HG03520 (cell line): ENCODE data around the gene DHRS2.

Experiments used
- ATAC-seq: cut with Tn5 transposase; IDR thresholded peaks from one replicate; pipeline ENCODE4 v1.9.1; 2021; ENCODE audit warnings: mild to moderate bottlenecking, moderate library complexity; ENCODE audit not compliant: unreplicated experiment

Gene DHRS2

DNA sequence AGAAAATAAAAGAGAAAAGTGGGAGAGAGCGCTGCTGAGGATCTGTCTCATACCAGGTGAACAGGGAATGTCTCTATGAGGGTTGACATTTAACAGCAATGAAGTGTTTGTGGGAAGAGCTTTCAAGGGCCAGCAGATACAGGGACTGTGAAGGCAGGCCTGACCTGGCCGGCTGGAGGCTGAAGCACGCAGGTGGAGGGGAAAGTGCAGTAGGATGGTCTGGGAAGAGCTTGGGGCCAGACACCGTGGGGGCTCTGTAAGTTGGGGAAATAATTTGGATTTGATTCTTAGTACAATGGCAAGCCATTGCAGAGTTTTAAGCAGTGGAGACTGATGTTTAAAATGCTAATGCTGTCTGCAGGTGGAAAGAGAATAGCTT, 23.8 kb upstream of the DHRS2 start:
- no peak for ATAC-seq

DNA sequence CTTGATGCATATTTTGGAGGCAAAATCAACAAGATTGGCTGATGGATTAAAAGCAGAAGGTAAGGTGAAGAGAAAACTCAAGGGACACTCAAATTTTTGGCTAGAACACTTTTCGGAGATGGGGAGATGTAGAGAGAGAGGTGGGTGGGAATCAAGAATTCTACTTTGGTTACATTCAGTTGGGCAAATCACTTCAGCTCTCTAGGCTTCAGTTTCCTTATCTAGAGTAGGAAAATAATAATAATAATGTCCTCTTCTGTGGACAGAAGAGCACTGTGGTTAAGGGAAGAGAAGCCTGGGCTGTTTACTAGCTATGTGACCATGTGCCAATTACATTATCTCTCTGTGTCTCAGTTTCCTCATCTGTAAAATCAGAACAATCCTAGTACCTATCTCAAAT, 23.4 kb upstream of the DHRS2 start:
- ATAC-seq: no peak

DNA sequence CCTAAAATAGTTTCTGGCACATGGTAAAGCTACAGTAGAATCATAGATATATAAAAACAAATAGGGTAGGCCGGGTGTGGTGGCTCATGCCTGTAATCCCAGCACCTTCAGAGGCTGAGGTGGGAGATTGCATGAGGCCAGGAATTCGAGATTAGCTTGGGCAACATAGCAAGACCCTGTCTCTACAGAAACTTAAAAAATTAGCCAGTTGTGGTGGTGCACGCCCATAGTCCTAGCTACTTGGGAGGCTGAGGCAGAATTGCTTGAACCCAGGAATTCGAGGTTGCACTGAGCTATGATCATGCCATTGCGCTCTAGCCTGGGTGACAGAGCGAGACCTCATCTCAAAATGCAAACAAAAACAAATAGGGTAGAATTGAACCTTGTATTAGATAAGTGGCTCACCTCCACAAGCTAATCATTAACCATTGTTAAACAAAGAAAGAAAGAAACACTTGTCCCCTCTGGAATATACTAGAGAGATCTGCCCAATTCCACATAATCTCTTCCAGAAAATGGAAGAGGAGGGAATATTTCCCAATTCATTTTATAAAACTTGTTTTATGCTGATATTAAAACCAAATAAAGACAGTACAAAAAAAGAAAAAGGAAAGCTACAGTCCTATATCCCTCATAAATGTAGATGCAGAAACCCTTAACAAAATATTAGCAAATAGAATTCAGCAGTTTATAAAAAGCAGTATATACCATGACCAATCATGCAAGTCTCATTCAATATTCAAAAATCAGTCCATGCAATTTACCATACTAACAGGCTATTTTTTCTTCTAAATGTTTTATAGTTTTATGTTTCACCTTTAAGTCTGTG, 22.7 kb upstream of the DHRS2 start:
- no peak for ATAC-seq

DNA sequence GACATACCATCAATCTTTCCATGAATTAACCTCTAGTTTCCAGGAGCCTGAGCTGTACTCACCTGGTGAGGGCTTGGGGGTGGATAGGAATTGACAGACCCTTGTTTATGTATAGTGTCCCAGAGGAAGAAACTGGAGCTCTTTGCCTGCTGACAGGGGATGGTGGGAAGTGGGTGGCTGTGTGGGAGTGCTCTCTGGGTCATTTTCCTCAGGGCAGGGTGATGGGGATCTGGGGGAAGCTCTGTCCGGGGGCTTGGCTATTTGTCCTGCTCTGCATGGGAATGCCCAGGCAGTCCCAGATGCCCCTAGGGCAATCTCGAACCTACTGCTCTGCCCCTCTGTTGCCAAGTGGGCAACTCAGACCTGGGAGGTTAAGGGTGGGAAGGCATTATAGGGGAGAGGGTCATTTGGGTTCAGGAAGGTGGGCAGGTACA, 21.8 kb upstream of the DHRS2 start:
- no peak for ATAC-seq

DNA sequence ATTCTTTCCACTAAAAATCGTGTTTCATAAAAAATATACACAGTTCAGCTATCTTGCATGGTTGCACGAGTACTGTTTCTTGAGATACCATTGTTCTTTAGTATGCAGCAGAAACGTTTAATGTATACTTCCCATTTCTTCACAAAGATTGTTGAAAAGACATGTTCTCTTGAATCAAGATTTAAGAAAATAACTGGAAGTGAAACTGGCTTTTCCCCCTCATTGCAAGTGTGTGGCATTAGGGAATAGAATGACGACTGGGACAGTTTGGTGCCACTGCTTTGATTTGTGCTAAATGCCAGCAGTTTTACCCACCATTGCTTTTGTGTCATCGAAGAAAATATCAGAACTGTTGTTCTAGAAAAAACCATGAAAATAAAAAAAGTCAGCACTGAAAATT, 20.3 kb upstream of the DHRS2 start:
- no peak for ATAC-seq

DNA sequence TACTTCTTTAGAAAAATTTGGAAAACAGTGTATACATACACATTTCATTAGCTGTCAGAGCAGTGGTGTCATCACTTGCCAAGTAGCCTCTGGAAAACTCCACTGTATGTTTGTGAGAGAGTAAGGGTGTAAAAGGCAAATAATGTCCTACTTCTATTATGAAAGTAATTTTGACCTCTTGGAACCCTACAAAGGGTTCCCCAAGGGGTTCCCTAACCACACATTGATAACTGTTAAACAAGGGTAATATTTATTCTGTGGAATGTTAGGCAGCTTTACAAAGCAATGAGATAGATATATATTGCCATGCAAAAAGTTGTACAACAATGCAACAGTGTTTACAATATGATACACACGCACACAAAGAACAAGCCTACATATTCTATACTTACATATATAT, 18.6 kb upstream of the DHRS2 start:
- no peak for ATAC-seq

DNA sequence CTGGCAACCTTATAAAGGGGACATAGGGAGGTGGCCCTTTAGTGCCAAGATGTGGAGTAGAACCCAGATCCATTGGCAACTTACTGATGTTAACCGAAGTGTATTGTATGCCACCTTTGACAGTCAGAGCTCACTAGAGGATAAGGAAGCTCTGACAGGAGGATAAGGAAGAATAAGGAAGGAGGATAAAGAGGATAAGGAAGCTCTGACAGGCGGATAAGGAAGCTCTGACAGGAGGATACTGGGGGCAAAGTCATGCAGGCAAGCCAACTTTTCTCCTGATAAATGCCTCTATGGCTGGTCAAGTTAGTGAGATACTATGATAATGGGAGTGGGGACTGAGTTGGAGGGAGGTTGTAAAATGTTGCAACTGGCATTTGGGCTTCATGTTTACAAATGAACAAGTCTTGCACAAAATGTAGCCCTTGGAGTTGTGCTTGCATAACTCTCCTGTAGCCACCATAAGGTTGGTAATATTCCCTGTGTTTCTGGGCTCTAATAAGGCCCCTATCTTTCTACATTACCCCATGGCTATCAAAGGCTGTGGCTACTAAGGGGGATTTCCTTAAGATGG, 17.7 kb upstream of the DHRS2 start:
- ATAC-seq: no peak

DNA sequence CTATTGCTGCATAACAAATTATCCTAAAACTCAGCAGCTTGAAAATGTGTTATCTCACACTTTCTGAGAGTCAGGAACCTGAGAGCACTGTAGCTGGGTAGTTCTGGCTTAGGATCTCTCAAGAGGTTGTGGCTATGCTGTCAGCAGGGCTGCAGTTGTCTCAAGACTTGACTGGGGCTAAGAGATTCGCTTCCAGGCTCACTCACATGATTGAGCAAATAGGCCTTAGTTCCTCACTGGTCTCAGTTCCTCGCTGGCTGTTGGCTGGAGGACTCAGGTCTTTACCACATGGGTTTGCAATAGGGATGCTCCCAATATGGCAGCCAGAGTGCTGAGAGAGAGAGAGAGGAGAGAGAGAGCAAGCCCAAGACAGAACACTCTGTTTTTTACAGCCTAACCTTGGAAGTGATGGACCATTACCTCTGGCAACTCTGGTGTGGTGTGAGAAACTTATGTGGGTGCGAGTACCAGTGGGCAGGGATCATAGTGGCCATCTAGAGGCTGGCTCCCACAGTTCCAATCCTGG, 15.9 kb upstream of the DHRS2 start:
- ATAC-seq: no peak

DNA sequence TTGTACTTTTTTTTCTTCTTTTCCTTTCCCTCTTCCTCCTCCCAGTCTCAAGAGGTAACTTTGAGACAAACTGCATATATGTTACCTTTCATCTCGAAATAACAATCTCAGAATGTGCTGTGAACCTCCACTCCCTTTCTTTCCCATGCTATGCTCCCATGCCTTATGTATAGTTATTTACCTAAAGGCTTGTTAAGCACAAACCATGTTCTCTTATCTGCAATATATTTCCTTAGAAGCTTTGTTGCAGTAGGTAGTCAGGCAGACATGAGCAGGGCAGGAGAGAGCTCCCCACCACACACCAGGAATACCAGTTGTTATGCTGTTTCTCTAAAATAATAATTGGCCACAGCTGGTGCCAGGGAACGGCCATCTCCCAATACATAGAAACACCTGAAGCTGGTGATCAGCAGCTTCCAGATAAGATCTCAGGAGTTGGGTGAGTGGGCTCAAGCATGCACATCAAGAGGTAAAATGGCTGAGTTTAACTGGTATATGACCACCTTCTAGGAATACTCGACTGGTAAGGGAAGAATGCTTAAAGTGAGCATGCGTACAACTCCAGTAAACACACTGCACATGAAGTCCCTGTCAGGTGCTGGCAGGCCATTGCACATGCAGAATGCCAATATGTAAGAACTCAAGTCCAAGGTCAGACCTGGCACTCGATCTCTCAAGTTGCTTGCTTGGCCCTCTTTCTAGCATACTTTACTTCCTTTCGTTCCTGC, 14.8 kb upstream of the DHRS2 start:
- no peak for ATAC-seq

DNA sequence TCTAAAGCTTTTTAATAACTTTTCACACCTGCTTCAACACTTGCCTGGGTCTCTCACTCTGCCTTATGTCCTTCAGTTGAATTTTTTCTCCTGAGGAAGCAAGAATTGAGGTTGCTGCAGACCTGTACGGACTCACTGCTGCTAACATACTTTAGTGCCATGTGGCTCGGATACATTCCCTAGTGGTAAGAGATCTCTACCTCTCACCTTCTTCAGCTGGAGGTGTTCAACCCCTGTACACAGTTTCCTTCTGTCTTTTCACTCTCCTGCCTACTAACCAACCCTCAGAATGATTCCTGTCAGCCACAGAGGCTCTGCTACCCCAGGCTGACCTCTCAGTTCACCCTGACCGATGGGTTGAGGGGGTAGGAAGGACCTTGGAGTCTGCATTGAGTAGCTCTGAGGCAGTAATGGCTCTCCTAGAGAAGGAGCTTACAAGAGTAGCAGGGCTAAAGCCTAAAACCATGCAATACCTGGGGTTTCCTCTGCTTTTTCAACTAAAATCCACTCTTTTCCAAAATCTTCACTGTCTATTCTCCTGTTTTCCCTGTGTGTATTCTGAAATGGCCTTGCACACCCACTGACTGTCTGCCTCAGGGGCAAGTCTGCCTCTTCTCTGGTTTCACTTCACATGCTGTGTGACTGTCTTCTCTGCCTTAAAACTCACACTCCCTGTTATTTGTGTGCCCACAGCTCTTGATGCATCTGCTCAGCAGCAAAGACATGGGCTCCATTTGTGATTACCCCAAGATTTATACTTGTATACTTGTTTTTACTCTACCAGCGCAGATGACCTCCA, 14.0 kb upstream of the DHRS2 start:
- ATAC-seq: no peak

DNA sequence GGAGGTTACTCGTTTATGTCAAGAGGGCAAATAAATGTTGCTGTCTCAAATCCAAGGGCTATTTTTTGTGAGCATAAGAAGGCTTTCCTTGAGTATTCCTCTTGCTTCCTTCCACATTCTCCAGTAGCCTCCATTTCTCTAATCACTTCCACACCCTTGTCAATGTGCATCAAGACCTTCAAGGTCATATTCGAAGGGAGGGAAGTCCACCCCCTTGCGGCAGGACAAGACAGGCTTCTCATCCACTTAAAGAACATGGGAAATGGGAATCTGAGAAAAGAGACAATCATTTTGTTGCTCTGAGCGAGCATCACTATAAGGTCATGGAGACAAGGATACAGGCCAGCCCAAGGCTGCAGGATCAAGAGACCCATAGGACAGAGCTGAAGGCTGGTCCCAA, 13.2 kb upstream of the DHRS2 start:
- no peak for ATAC-seq

DNA sequence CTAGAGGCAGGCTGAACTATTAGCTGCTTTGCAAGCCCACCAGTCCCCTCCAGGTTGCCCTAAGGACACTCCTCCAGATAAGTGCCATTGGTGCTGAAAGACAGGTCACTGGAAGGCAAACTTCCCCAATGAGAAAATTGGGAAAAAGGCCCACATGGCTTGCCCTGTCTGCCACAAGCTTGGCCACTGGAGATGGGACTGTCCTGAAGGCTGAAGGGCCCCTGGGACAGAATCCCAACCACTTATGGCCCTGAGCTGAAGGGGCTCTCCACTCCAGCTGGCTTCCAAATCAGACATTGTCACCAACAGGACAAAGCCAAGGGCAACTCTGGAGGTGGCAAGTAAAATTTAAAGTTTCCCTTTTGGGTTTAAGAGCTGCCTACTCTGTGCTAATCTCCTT, 12.2 kb upstream of the DHRS2 start:
- no peak for ATAC-seq

DNA sequence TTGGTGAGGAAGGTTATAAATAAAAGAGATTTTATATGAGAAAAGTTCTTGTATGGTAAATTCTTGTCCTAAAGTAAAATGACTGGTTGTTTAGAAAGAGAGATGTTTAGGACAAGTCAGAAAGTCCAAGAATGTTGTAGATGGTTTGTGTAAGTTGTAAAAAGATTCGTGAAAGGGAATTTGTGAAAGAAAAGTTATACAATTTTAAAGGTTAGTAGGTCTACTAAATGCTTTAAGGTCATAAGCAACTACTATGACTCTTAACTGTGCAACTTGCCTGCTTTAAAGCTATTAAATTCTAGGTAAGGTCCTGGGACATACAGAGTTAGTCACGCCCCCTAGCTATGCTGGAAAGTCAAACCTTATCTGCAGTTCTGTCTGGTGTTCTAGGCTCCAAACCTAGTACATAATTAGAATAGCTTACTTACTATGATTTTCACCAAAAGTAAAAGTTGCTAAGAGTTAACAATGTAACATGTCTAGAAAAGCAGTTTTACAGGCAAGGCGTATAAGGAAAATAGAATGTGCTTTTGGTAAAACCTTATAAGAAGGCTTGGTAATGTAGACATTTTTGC, 11.2 kb upstream of the DHRS2 start:
- no peak for ATAC-seq

DNA sequence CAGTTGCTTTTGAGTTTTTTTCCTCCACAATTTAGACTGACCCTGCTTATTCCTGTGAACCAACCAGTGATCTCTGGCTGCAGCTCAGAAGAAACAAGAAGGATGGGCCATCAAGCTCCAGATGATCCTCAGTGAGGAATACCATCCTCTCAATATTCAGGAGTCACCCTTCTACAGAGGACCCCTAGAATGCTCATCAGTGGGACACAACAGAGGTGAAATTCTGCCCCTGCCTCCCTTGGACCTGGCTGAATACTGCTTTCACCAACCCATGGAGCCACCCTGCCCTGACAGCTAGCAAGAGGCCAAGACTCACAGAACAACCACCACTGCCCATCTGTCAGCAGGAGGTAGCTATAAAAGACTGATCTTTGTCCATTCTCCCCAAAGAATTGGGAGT, 9.2 kb upstream of the DHRS2 start:
- no peak for ATAC-seq

DNA sequence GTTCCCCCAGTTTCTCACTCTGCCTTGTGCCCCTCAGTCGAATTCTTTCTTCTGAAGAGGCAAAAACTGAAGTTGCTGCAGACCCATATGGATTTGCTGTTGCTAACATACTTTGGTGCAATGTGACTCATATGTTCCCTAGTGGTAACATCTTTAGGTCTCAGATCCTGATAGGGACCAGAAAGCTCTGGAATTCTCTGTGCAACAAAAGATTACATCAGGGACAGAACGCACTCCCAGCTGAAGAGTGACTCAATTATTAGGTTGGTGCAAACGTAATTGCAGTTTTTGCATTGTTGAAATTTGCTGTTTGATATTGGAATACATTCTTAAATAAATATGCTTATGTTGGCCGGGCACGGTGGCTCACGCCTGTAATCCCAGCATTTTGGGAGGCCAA, 8.2 kb upstream of the DHRS2 start:
- ATAC-seq: no peak

DNA sequence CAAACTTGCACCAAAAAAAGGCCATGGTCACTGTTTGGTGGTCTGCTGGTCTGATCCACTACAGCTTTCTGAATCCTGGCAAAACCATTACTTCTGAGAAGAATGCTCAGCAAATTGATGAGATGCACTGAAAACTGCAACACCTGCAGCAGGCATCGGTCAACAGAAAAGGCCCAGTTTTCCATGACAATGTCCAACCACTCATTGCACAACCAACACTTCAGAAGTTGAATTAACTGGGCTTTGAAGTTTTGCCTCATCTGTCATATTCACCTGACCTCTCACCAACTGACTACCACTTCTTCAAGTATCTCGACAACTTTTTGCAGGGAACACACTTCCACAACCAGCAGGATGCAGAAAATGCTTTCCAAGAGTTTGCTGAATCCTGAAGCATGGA, 7.0 kb upstream of the DHRS2 start:
- ATAC-seq: no peak

DNA sequence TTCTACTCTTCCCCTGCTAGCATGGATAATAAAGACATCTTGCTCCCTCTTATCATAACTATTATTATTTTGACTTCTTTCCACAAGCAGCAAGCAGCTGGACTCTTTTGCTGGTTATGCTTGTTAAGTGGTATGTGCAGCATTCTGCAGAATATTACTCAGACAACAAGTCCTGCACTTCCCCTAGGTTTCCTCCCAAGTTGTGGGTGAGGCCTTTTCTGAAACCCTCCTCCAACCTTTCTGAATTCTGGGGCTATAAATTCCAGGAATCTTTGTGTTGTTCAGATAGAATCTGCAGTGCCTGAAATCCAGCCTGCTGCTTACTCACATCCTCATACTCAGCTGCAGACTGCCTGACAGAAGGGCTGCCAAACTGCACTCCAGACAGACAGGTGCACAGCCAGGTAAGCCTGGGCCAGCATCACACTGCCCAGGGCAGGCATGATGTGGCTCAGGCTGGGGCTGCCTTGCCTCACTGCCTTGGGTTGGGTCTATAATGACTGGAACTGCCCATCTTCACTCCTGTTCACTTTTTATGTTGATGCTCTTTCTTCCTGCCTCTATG, 6.2 kb upstream of the DHRS2 start:
- no peak for ATAC-seq

DNA sequence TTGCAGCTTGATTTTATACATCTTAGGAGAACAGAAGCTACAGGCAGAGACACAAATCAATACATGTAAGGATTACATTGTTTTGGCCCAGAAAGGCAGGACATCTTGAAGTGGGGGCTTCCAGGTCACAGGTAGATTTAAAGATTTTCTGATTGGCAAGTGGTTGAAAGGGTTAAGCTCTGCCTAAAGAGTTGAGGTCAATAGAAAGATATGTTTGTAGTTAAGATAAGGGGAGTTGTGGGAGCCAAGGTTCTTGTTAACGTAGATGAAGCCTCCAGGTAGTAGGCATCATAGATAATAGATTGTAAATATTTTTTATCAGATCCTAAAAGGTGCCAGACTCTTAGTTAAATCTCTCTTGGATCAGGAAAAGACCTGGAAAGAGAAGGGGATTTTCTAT, 5.5 kb upstream of the DHRS2 start:
- no peak for ATAC-seq

DNA sequence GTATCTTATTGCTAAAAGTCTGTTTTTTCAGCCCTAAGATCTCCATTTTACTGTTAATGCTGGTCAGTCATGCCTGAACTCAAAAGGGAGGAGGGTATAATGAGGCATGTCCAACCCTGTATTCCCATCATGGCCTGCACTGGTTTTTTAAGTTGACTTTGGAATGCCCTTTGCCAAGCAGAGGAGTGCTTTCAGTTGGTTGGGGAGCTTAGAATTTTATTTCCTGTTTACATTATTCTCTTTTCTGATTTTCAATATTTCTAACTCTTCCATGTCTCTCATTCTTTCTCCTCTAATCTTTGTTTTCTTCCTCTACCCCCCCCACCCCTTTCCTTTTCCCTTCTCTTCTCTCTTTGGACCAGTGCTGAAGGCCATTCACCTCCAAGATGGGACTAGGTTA, 4.9 kb upstream of the DHRS2 start:
- ATAC-seq: no peak

DNA sequence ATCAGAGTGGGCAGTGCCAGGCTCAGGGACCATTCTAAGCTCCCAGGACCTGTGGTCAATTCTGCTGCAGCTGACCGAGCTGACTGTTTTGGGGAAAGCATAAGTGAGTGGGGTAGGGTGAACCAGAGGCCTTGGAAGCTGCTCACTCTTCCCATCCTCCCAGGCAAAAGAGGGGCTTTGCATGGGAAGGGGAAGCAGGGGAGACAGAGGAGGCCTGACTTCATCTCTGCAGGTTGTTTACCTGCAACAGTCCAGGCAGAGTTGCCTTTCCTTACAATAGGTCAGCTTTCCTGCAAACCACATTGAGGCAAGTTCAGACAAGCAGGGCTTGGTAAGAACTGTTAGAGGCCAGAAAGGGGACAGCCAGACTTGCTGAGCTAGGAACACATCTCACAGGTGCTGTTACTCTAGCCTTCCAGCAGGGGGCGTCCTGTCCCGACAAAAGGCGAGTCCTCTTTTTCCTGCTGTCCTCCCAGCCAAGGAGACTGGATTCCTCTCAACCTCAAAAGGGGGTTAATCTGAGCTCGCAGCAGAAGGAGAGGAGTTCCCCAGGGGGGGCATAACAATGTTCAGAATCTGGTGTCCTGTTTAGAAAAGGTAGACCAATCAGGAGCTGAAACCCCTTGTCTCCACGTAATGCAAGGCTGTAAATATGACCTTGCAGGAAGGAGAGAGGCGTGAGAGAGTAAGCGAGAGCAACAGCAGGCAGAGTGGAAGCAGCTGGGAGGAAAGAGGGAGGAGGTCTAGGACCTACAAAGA, 4.3 kb upstream of the DHRS2 start:
- ATAC-seq: peak; percentile 73
